Esophagus muscularis mucosa (tissue), 3 donors: ENCODE results near the gene COL25A1.

ENCODE experiments used
- POLR2A ChIP-seq: fragments of 450-650 bp; IDR thresholded peaks from one replicate; pipeline ENCODE4 v1.6.1; 2017; ENCODE audit warnings: antibody characterized with exemption, moderate library complexity, mild to moderate bottlenecking, low read depth
- TF ChIP-seq, protein P1 (sequence below), 3 experiments: fragments of 200-600 bp in 2 of 3; fragments of 450-650 bp in 1 of 3; sonication (generic) in 2 of 3; IDR thresholded peaks; one replicate each; pipeline ENCODE4 v1.5.1; 2017 to 2019; ENCODE audit warnings: antibody characterized with exemption in 3 of 3, mild to moderate bottlenecking in 2 of 3, moderate library complexity in 1 of 3

DNA sequence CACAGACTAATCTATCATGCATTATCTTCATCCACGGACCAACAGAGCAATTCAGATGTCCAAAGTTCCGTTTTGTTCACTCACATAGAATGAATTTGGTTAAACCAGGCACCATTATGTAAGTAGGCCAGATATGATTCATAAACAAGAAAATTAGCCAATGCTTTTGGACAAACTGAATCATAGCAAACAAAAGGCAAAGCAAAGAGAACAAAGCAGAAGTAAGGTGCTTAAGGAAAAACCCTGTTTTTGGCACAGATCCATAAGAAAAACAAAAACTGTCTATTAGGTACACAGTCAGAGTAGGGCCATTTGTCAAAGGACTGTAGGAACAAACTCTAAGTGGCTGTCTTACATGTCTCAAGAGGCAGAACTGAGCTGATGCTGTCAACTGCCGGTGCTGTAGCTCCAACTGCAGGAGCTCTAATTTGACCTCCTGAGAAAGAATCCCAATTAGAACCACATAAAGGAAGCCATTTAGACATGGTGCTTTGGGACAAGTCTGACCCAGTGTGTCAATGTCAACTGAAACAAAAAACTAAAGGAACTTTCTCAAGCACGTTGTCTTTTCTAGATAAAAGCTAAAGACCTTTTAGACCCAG lies 146.7 kb downstream of the COL25A1 start:
- TF ChIP-seq, protein P1, sequence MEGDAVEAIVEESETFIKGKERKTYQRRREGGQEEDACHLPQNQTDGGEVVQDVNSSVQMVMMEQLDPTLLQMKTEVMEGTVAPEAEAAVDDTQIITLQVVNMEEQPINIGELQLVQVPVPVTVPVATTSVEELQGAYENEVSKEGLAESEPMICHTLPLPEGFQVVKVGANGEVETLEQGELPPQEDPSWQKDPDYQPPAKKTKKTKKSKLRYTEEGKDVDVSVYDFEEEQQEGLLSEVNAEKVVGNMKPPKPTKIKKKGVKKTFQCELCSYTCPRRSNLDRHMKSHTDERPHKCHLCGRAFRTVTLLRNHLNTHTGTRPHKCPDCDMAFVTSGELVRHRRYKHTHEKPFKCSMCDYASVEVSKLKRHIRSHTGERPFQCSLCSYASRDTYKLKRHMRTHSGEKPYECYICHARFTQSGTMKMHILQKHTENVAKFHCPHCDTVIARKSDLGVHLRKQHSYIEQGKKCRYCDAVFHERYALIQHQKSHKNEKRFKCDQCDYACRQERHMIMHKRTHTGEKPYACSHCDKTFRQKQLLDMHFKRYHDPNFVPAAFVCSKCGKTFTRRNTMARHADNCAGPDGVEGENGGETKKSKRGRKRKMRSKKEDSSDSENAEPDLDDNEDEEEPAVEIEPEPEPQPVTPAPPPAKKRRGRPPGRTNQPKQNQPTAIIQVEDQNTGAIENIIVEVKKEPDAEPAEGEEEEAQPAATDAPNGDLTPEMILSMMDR (IDR thresholded peaks at IDR 0.05): no peak
- no peak for TF ChIP-seq POLR2A
